K562 (cell line): ENCODE data around the gene MTG2. TPM values are rescaled to one million over a fixed set of nuclear protein-coding genes. Genes with fewer than 3 reads are reported as not detected.

Experiments used
- ATF4 ChIP-seq: fragments of 450-650 bp; formaldehyde crosslinking; IDR thresholded peaks from 2 replicates; pipeline ENCODE4 v1.4.0; 2022; ENCODE audit warnings: mild to moderate bottlenecking, moderate library complexity
- BHLHE40 ChIP-seq: IDR thresholded peaks from 2 replicates; pipeline ENCODE4 v1.6.1; 2011; ENCODE audit warnings: low read length, improper control_type of control experiment
- HLTF ChIP-seq: fragments of 450-650 bp; IDR thresholded peaks from 2 replicates; pipeline ENCODE4 v1.6.1; 2016
- HNRNPL ChIP-seq: fragments of 200-400 bp; formaldehyde crosslinking; IDR thresholded peaks from 2 replicates; pipeline ENCODE4 v1.6.1; 2017; ENCODE audit warnings: low read depth, mild to moderate bottlenecking, low read length
- PHF21A ChIP-seq: fragments of 450-650 bp; IDR thresholded peaks from 2 replicates; pipeline ENCODE4 v1.6.1; 2017; ENCODE audit warnings: low read depth, borderline replicate concordance
- PPARD ChIP-seq: fragments of 250-450 bp; sonication (Bioruptor Pico); IDR thresholded peaks from 2 replicates; pipeline ENCODE4 v1.8.0; 2022; ENCODE audit warnings: inconsistent platforms, mild to moderate bottlenecking, moderate library complexity
- ZNF609 ChIP-seq: sonication (generic); formaldehyde crosslinking; IDR thresholded peaks from 2 replicates; pipeline ENCODE4 v1.8.1; 2023; ENCODE audit warnings: missing genetic modification reagents, mild to moderate bottlenecking, borderline replicate concordance
- polyA plus RNA-seq, 8 experiments: library from polyadenylated mRNA; depleted of rRNA in 4 of 8; stranded (reverse) in 5 of 8; unstranded in 3 of 8; fragments of >200 nt; fragmentation: Nextera tagmentation in 2 of 8; fragmentation: Illumina TruSeq in 1 of 8; extraction: Ambion mirVana in 2 of 8; extraction: Trizol in 1 of 8; gene quantifications; 2 replicates each; pipeline versions ENCODE4 v1.2.1 to v1.2.3, GENCODE V29; 2011 to 2014; ENCODE audit warnings: inconsistent platforms in 1 of 8, missing spikeins in 1 of 8
- total RNA-seq, 7 experiments: library from RNA; depleted of rRNA in 6 of 7; stranded (reverse); fragments of >200 nt in 6 of 7; fragmentation: Illumina TruSeq in 2 of 7; extraction: Trizol in 2 of 7; gene quantifications; 2 replicates each; pipeline versions ENCODE4 v1.2.1 to v1.2.3, GENCODE V29; 2011 to 2021; ENCODE audit warnings: low replicate concordance in 1 of 7

The MTG2 gene
- total and polyA plus RNA-seq, 9 of the 15 experiments (the other 6 are each of a cell fraction or from before 2014, with no cell fraction given) = 8.7 to 67.5 (median 44.5) TPM

DNA sequence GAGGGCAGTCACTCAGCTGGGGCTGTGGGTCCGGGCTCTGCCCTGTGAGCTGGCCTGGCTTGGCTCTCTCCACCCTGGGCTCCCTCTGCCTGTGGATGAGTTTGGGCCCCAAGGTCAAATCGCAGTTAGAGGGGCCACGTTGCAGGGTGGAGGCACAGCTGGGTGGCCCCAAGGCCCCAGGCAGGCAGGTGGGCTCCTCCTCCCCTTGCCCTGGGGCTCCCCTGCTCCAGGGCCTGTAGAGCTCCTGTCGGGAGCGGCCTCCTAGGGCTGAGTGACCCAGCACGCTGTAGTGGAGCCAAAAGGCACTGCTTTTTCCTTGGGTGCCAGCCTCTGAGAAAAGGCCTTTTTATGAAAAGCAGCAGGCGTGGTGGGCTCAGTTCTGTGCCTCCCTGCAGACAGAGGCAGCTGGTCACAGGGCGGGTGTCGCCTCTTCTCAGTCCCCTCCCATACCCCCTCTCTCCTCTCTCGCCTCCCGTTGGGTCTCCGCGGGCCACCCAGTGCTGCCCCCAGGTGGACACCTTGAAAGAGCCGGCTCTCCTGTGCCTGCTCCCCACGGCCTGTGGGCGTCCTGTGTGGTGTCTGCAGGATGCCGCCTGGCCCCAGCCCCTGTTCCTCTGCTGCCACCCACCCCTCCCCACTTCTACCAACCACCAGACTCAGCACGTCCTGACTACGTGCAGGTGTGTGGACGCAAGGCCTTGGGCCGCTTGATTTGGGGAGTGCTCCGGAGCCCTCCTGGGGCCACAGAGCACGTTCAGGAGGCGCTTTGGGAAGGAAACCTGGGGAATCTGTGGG, 26.0 kb upstream of the MTG2 start (continued):
- TF ChIP-seq ZNF609 (CRISPR knock-in tag) = no peak
- no peak for TF ChIP-seq HNRNPL
- TF ChIP-seq ATF4 (CRISPR knock-in tag) = no peak
- no peak for TF ChIP-seq BHLHE40
- no peak for TF ChIP-seq HLTF
- TF ChIP-seq PHF21A = no peak
- TF ChIP-seq PPARD (CRISPR knock-in tag) = no peak
